HUDEP-2 (cell line): ENCODE results near the gene SPATA12.

Experiments used
- DNase-seq, 76 experiments: peaks; one replicate each; lab custom pipeline; 2025; ENCODE audit not compliant: unreplicated experiment in 76 of 76; lab: John Stamatoyannopoulos, UW

The SPATA12 gene

GRCh38 chr3:57109437-57110199 is 49.2 kb downstream of the SPATA12 start:
- DNase-seq: no peak

GRCh38 chr3:57110214-57110613 is 49.8 kb downstream of the SPATA12 start:
- no peak for DNase-seq

- DNase-seq: no peak
These were observed 50.3 kb downstream of the SPATA12 start for GRCh38 chr3:57110798-57111197.

- DNase-seq: no peak
These were observed 51.7 kb downstream of the SPATA12 start for GRCh38 chr3:57112206-57112605.

GRCh38 chr3:57116501-57116900 is 56.0 kb downstream of the SPATA12 start:
- DNase-seq: no peak

- DNase-seq: no peak
These were observed 57.8 kb downstream of the SPATA12 start for GRCh38 chr3:57118254-57118653.

- no peak for DNase-seq
These were observed 59.6 kb downstream of the SPATA12 start for GRCh38 chr3:57120040-57120439.

GRCh38 chr3:57120451-57121174 is 60.1 kb downstream of the SPATA12 start:
- no peak for DNase-seq
